Measurements from ENCODE around the gene CACNG3.
A peak's percentile ranks its signal among the peaks of the same experiment; 100 is the strongest.
"Not testable (repeated sequence)": the region's sequence is repeated elsewhere in the genome, so short reads cannot be mapped to it uniquely, and the experiment has no call there.

Gene CACNG3
- 0 reads per million in 2 donors for total RNA-seq

- DNase-seq: peak in 3 of 5 experiments; percentile 33 to 76 (median 39)
Measured at GRCh38 chr16:24255456-24256371, at the start of gene CACNG3. CACNG3 (plus strand) TSS chr16:24256335; CDS start chr16:24256755, 420 bp downstream.

GRCh38 chr16:24206926-24207325 is 49.2 kb upstream of the CACNG3 start:
- no peak for DNase-seq

GRCh38 chr16:24208710-24209109 is 47.4 kb upstream of the CACNG3 start:
- DNase-seq: no peak

- no peak for DNase-seq
Measured at GRCh38 chr16:24214992-24215391, 41.1 kb upstream of the CACNG3 start.

- DNase-seq: no peak
Measured at GRCh38 chr16:24216961-24217360, 39.2 kb upstream of the CACNG3 start.

- DNase-seq: no peak
Measured at GRCh38 chr16:24217461-24217860, 38.7 kb upstream of the CACNG3 start.

- no peak for DNase-seq
Measured at GRCh38 chr16:24218299-24218698, 37.8 kb upstream of the CACNG3 start.

GRCh38 chr16:24221219-24221618 is 34.9 kb upstream of the CACNG3 start:
- DNase-seq: no peak

GRCh38 chr16:24228514-24228913 is 27.6 kb upstream of the CACNG3 start:
- no peak for DNase-seq

GRCh38 chr16:24232936-24233335 is 23.2 kb upstream of the CACNG3 start:
- no peak for DNase-seq

GRCh38 chr16:24234737-24235136 is 21.4 kb upstream of the CACNG3 start:
- no peak for DNase-seq

- no peak for DNase-seq
Measured at GRCh38 chr16:24235806-24236205, 20.3 kb upstream of the CACNG3 start.

- not testable (repeated sequence) for DNase-seq
Measured at GRCh38 chr16:24238846-24239245, 17.3 kb upstream of the CACNG3 start.

- no peak for DNase-seq
Measured at GRCh38 chr16:24246911-24247607, 9.1 kb upstream of the CACNG3 start.

GRCh38 chr16:24253192-24253591 is 2.9 kb upstream of the CACNG3 start:
- DNase-seq: peak in 3 of 5 experiments; percentile 4 to 63 (median 9)

- no peak for DNase-seq
Measured at GRCh38 chr16:24257958-24258357, 1.8 kb downstream of the CACNG3 start.

GRCh38 chr16:24258791-24259190 is 2.7 kb downstream of the CACNG3 start:
- no peak for DNase-seq

- no peak for DNase-seq
Measured at GRCh38 chr16:24262816-24263215, 6.7 kb downstream of the CACNG3 start.

GRCh38 chr16:24270721-24271442 is 14.7 kb downstream of the CACNG3 start:
- DNase-seq: no peak

- DNase-seq: no peak
Measured at GRCh38 chr16:24272379-24272778, 16.2 kb downstream of the CACNG3 start.

- DNase-seq: no peak
Measured at GRCh38 chr16:24273508-24274182, 17.5 kb downstream of the CACNG3 start.

GRCh38 chr16:24275413-24275812 is 19.3 kb downstream of the CACNG3 start:
- no peak for DNase-seq

Data from T-helper 2 cell (primary cell).